ENCODE measurements around the gene KSR1.

Gene KSR1

DNA sequence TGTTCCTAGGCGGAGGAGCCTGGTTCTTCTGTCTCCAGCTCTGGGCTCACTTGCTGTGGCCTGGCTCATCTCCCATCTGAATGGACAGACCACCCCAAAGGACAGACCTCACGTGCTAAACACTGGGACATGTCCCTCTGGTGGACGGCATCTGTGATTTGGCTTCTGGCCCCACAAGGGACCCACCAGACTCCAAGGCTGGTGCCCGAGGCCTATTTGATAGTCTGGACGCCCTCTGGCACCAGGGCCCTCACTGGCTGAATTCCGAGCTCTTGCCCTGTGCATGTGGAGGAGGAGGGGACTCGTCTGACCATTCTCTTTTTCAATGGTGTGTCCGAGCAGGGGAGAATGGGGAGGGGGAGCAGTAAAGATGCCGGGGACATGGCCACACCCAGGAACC lies 112.0 kb downstream of the KSR1 start:
- H3K27me3 ChIP-seq (ENCODE audit: control insufficient read depth in 3 of 3, insufficient read depth in 3 of 3, low read depth in 1 of 3, low read length in 3 of 3): no peaks in the 10 kb centered on the region
- H3K27ac ChIP-seq (replicated peaks; ENCODE audit: low read length): no peak overlapping the region
- H2AFZ ChIP-seq (ENCODE audit: low read length): no peak overlapping the region
- H2BK15ac ChIP-seq (ENCODE audit: low read length): no peak overlapping the region
- H3K4me3 ChIP-seq (ENCODE audit: low read length in 2 of 2): no peak overlapping the region
- no peak overlapping the region for H2BK5ac ChIP-seq (ENCODE audit: low read length)
- H3K79me1 ChIP-seq (ENCODE audit: low read depth, low read length): no peaks in the 10 kb centered on the region
- no peak overlapping the region for H4K8ac ChIP-seq (ENCODE audit: low read depth, low read length)
- no peak overlapping the region for H2AK5ac ChIP-seq (ENCODE audit: low read depth, low read length)
- no peak overlapping the region for H2BK120ac ChIP-seq (ENCODE audit: low read depth, low read length)
- no peak overlapping the region for H3K23ac ChIP-seq (ENCODE audit: low read depth, low read length, poor library complexity)
- no peak overlapping the region for H3K14ac ChIP-seq (ENCODE audit: low read length)
- no peaks in the 10 kb centered on the region for H3K36me3 ChIP-seq (replicated peaks in 1 of 2; ENCODE audit: control insufficient read depth in 2 of 2, insufficient read depth in 2 of 2, low read length in 2 of 2)
- H3K18ac ChIP-seq (ENCODE audit: low read length): peak overlapping the region; percentile 46
- H3K4me1 ChIP-seq (ENCODE audit: control insufficient read depth in 2 of 2, insufficient read depth in 1 of 2, low read depth in 1 of 2, low read length in 2 of 2): peaks cover 0 to 1% of the 10 kb centered on the region in 2 donors
- H3K4ac ChIP-seq (ENCODE audit: low read length): no peak overlapping the region
- DNase-seq (ENCODE audit: low spot score): no peak
- no peaks in the 10 kb centered on the region for H3K9me3 ChIP-seq (replicated peaks in 1 of 2; ENCODE audit: control insufficient read depth in 2 of 2, insufficient read depth in 1 of 2, low read depth in 1 of 2, low read length in 2 of 2)
- H4K91ac ChIP-seq (ENCODE audit: low read depth, low read length, poor library complexity): no peak overlapping the region
- no peak overlapping the region for H3K4me2 ChIP-seq (ENCODE audit: insufficient read depth, low read length, poor library complexity, severe bottlenecking)
- H3K9ac ChIP-seq (ENCODE audit: low read depth, low read length, poor library complexity): no peak overlapping the region
- no CpG with 5 or more reads among the region's 9 CpGs for WGBS, 2 donors (ENCODE audit: extremely low coverage in 2 of 2, insufficient read length in 2 of 2, insufficient replicate concordance in 1 of 2)
- no peak overlapping the region for H2BK12ac ChIP-seq (ENCODE audit: low read length)

DNA sequence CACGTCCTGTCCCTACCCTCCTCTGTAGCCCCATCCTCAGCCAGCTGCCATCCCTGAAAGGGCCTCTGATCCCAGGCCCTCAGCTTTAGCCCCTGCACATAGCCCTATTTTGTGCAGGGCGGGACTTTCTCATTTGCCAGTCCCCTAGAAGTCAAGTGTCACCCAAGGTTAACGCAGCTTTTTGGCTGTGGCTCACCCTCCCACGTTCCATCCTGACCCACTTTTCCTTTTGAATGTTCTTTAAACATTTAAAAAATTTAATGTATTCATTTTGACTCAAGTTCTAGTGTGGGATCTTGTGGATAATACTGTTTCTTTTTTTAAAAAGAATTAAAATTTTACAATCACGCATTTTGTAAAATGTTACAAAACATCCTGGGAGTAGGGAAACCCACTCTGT lies 112.6 kb downstream of the KSR1 start:
- no peak overlapping the region for H3K18ac ChIP-seq (ENCODE audit: low read length)
- no CpG with 5 or more reads among the region's 5 CpGs for WGBS, 2 donors (ENCODE audit: extremely low coverage in 2 of 2, insufficient read length in 2 of 2, insufficient replicate concordance in 1 of 2)
- no peak overlapping the region for H3K27ac ChIP-seq (replicated peaks; ENCODE audit: low read length)

DNA sequence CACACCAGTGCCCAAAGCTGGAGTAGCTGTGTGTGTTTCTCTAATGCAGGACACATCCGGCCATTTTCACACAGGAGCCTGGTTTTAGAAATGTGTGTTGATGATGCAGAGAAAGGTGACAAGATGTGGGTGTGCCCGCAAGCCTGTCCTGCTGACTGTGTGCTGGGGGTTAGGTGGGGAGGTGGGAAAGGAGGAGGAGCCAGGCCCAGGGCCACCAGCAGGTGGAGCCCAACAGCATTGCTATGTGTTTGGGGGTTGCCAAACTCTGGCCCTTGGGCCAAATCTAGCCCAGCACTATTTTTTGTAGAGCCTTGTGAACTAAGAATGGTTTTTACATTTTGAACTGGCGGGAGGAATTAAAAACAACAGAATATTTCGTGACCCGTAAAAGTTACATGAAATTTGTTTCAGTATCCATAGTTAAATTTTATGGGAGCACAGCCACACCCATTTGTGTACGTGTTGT lies 113.0 kb downstream of the KSR1 start:
- DNase-seq (ENCODE audit: low spot score): peak; percentile 18
- WGBS, 2 donors (ENCODE audit: extremely low coverage in 2 of 2, insufficient read length in 2 of 2, insufficient replicate concordance in 1 of 2): no CpG with 5 or more reads among the region's 6 CpGs

More for the DNA sequence above, 112.6 kb downstream of the KSR1 start:
- no peaks in the 10 kb centered on the region for H3K36me3 ChIP-seq (replicated peaks in 1 of 2; ENCODE audit: control insufficient read depth in 2 of 2, insufficient read depth in 2 of 2, low read length in 2 of 2)
- no peaks in the 10 kb centered on the region for H3K9me3 ChIP-seq (replicated peaks in 1 of 2; ENCODE audit: control insufficient read depth in 2 of 2, insufficient read depth in 1 of 2, low read depth in 1 of 2, low read length in 2 of 2)
- no peak overlapping the region for H2AFZ ChIP-seq (ENCODE audit: low read length)
- no peaks in the 10 kb centered on the region for H3K79me1 ChIP-seq (ENCODE audit: low read depth, low read length)
- H3K27me3 ChIP-seq (ENCODE audit: control insufficient read depth in 3 of 3, insufficient read depth in 3 of 3, low read depth in 1 of 3, low read length in 3 of 3): no peaks in the 10 kb centered on the region
- no peak overlapping the region for H3K4me3 ChIP-seq (ENCODE audit: low read length in 2 of 2)
- H2BK120ac ChIP-seq (ENCODE audit: low read depth, low read length): no peak overlapping the region
- peaks cover 0 to 1% of the 10 kb centered on the region in 2 donors for H3K4me1 ChIP-seq (ENCODE audit: control insufficient read depth in 2 of 2, insufficient read depth in 1 of 2, low read depth in 1 of 2, low read length in 2 of 2)
- no peak overlapping the region for H2BK5ac ChIP-seq (ENCODE audit: low read length)
- H4K91ac ChIP-seq (ENCODE audit: low read depth, low read length, poor library complexity): no peak overlapping the region
- peak overlapping the region; percentile 63 for H2BK15ac ChIP-seq (ENCODE audit: low read length)
- no peak overlapping the region for H2BK12ac ChIP-seq (ENCODE audit: low read length)
- no peak overlapping the region for H3K4me2 ChIP-seq (ENCODE audit: insufficient read depth, low read length, poor library complexity, severe bottlenecking)
- H3K4ac ChIP-seq (ENCODE audit: low read length): no peak overlapping the region
- H4K8ac ChIP-seq (ENCODE audit: low read depth, low read length): no peak overlapping the region
- peak overlapping the region; percentile 51 for H3K9ac ChIP-seq (ENCODE audit: low read depth, low read length, poor library complexity)
- H3K14ac ChIP-seq (ENCODE audit: low read length): no peak overlapping the region
- DNase-seq (ENCODE audit: low spot score): no peak
- H2AK5ac ChIP-seq (ENCODE audit: low read depth, low read length): no peak overlapping the region
- H3K23ac ChIP-seq (ENCODE audit: low read depth, low read length, poor library complexity): no peak overlapping the region

DNA sequence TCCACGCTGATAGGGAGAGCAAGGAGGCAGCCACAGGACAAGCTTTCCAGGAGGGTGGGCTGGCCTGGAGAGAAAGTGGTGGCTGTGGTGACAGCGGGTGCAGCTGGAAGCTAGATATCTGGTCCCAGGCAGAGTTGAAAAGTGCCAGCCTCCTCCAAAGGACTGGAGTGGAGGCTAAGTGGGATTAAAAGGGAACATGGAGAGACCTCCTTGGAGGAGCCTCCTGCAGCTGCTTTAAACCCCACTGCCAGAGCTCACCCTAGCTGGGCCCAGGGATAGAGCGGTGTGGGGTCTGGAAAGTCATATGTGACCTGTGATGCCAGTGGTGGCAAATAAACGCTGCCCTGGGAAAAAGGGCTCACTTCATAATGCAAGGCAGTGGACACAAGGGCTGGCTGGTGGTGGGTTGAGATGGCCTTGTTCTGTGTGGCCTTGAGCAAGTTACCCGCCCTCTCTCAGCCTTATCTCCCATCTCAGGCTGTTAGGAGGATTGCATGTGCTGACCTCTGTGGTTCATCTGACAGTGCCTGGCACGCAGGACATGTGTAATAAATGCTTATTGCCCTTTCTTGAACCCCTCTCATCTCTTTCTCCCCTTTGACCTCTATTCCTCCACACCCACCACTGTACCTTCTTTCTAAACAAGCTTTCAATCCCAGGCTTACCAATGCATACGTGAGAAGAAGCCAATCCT lies 113.8 kb downstream of the KSR1 start:
- Histone ChIP-seq H4K8ac (ENCODE audit: low read depth, low read length) (no peak overlapping the region), H2BK5ac (ENCODE audit: low read length) (no peak overlapping the region), H2BK120ac (ENCODE audit: low read depth, low read length) (no peak overlapping the region), H3K4ac (ENCODE audit: low read length) (no peak overlapping the region), H2AFZ (ENCODE audit: low read length) (no peak overlapping the region), H3K27me3 (ENCODE audit: control insufficient read depth in 3 of 3, insufficient read depth in 3 of 3, low read depth in 1 of 3, low read length in 3 of 3) (no peaks in the 10 kb centered on the region), H3K36me3 (replicated peaks in 1 of 2; ENCODE audit: control insufficient read depth in 2 of 2, insufficient read depth in 2 of 2, low read length in 2 of 2) (no peaks in the 10 kb centered on the region), H2AK5ac (ENCODE audit: low read depth, low read length) (no peak overlapping the region), H3K79me1 (ENCODE audit: low read depth, low read length) (no peaks in the 10 kb centered on the region), H3K4me2 (ENCODE audit: insufficient read depth, low read length, poor library complexity, severe bottlenecking) (no peak overlapping the region), H2BK15ac (ENCODE audit: low read length) (no peak overlapping the region), H3K9ac (ENCODE audit: low read depth, low read length, poor library complexity) (no peak overlapping the region), H3K27ac (replicated peaks; ENCODE audit: low read length) (no peak overlapping the region), H3K23ac (ENCODE audit: low read depth, low read length, poor library complexity) (no peak overlapping the region), H3K18ac (ENCODE audit: low read length) (no peak overlapping the region), H2BK12ac (ENCODE audit: low read length) (no peak overlapping the region), H3K14ac (ENCODE audit: low read length) (no peak overlapping the region), H3K9me3 (replicated peaks in 1 of 2; ENCODE audit: control insufficient read depth in 2 of 2, insufficient read depth in 1 of 2, low read depth in 1 of 2, low read length in 2 of 2) (no peaks in the 10 kb centered on the region), H4K91ac (ENCODE audit: low read depth, low read length, poor library complexity) (no peak overlapping the region), H3K4me3 (ENCODE audit: low read length in 2 of 2) (no peak overlapping the region), H3K4me1 (ENCODE audit: control insufficient read depth in 2 of 2, insufficient read depth in 1 of 2, low read depth in 1 of 2, low read length in 2 of 2) (peaks cover 0 to 1% of the 10 kb centered on the region in 2 donors)
- DNase-seq (ENCODE audit: low spot score): no peak
- no CpG with 5 or more reads among the region's 7 CpGs for WGBS, 2 donors (ENCODE audit: extremely low coverage in 2 of 2, insufficient read length in 2 of 2, insufficient replicate concordance in 1 of 2)

More for the DNA sequence above, 113.0 kb downstream of the KSR1 start:
- Histone ChIP-seq H2BK120ac (ENCODE audit: low read depth, low read length) (no peak overlapping the region), H3K27ac (replicated peaks; ENCODE audit: low read length) (no peak overlapping the region), H4K8ac (ENCODE audit: low read depth, low read length) (no peak overlapping the region), H3K4ac (ENCODE audit: low read length) (no peak overlapping the region), H2AK5ac (ENCODE audit: low read depth, low read length) (no peak overlapping the region), H3K18ac (ENCODE audit: low read length) (no peak overlapping the region), H3K4me3 (ENCODE audit: low read length in 2 of 2) (no peak overlapping the region), H2AFZ (ENCODE audit: low read length) (no peak overlapping the region), H3K23ac (ENCODE audit: low read depth, low read length, poor library complexity) (no peak overlapping the region), H3K9me3 (replicated peaks in 1 of 2; ENCODE audit: control insufficient read depth in 2 of 2, insufficient read depth in 1 of 2, low read depth in 1 of 2, low read length in 2 of 2) (no peaks in the 10 kb centered on the region), H2BK15ac (ENCODE audit: low read length) (no peak overlapping the region), H3K4me2 (ENCODE audit: insufficient read depth, low read length, poor library complexity, severe bottlenecking) (no peak overlapping the region), H2BK5ac (ENCODE audit: low read length) (no peak overlapping the region), H3K27me3 (ENCODE audit: control insufficient read depth in 3 of 3, insufficient read depth in 3 of 3, low read depth in 1 of 3, low read length in 3 of 3) (no peaks in the 10 kb centered on the region), H3K36me3 (replicated peaks in 1 of 2; ENCODE audit: control insufficient read depth in 2 of 2, insufficient read depth in 2 of 2, low read length in 2 of 2) (no peaks in the 10 kb centered on the region), H2BK12ac (ENCODE audit: low read length) (no peak overlapping the region), H3K4me1 (ENCODE audit: control insufficient read depth in 2 of 2, insufficient read depth in 1 of 2, low read depth in 1 of 2, low read length in 2 of 2) (peaks cover 0 to 1% of the 10 kb centered on the region in 2 donors), H3K14ac (ENCODE audit: low read length) (no peak overlapping the region), H4K91ac (ENCODE audit: low read depth, low read length, poor library complexity) (no peak overlapping the region), H3K9ac (ENCODE audit: low read depth, low read length, poor library complexity) (no peak overlapping the region), H3K79me1 (ENCODE audit: low read depth, low read length) (no peaks in the 10 kb centered on the region)
